A549 (cell line): ENCODE measurements around the gene DEAF1. TPM values are rescaled to one million over a fixed set of nuclear protein-coding genes. Genes with fewer than 3 reads are reported as not detected.
"Not testable (repeated sequence)": the region's sequence is repeated elsewhere in the genome, so short reads cannot be mapped to it uniquely, and the experiment has no call there.

ENCODE experiments used
- ATAC-seq, 2 experiments: fragments of 200-7000 bp in 1 of 2; fragments of >200 bp in 1 of 2; cut with Nextera tagmentation in 1 of 2; cut with Tn5 transposase in 1 of 2; 3 replicates each; pipeline versions ENCODE4 v1.8.0 to v1.9.1; 2018 to 2020; ENCODE audit warnings: mild to moderate bottlenecking in 1 of 2, moderate library complexity in 1 of 2
- CTCF ChIA-PET: fragments of 300-600 bp; sonication (Branson Sonifier 250); formaldehyde crosslinking; extraction: SDS; loops from one replicate; lab custom pipeline; 2021; ENCODE audit warnings: antibody characterized with exemption, inconsistent platforms; lab: Yijun Ruan, JAX
- POLR2A ChIA-PET: fragments of 350-600 bp; formaldehyde crosslinking; extraction: SDS; loops from one replicate; lab custom pipeline; 2021; ENCODE audit warnings: antibody characterized with exemption, inconsistent platforms; lab: Yijun Ruan, JAX
- DNase-seq, 2 experiments: peaks; one replicate each; pipeline versions ENCODE4 v3.0.0 to v3.0.0-alpha.2; 2011 to 2016; ENCODE audit warnings: low read depth in 1 of 2, low spot score in 1 of 2
- FAIRE-seq: peaks from 2 replicates; lab custom pipeline; 2011; peaks lifted over from hg19 to GRCh38; lab: Jason Lieb, UNC
- H3K27ac ChIP-seq, 2 experiments: fragments of >200 bp; sonication (Bioruptor Twin); formaldehyde crosslinking; 3 replicates each; pipeline ENCODE4 v1.5.1; 2016 to 2017
- H3K4me1 ChIP-seq: fragments of >200 bp; sonication (Bioruptor Twin); formaldehyde crosslinking; 3 replicates; pipeline ENCODE4 v1.6.1; 2016
- H3K4me2 ChIP-seq: fragments of >200 bp; sonication (Bioruptor Twin); formaldehyde crosslinking; 3 replicates; pipeline ENCODE4 v1.6.1; 2016
- H3K4me3 ChIP-seq: fragments of >200 bp; sonication (Bioruptor Twin); formaldehyde crosslinking; 3 replicates; pipeline ENCODE4 v1.5.1; 2016
- H3K9me3 ChIP-seq: fragments of >200 bp; sonication (Bioruptor Twin); formaldehyde crosslinking; 3 replicates; pipeline ENCODE4 v1.6.1; 2016
- ATOH8 ChIP-seq: fragments of 250-450 bp; sonication (Bioruptor Pico); IDR thresholded peaks from 2 replicates; pipeline ENCODE4 v1.5.0; 2020; ENCODE audit warnings: low read depth, mild to moderate bottlenecking, moderate library complexity
- CBX8 ChIP-seq: fragments of 200-600 bp; sonication (generic); IDR thresholded peaks from 2 replicates; pipeline ENCODE4 v1.6.1; 2016
- CEBPB ChIP-seq, 2 experiments: fragments of >200 bp in 1 of 2; sonication (Bioruptor Twin) in 1 of 2; formaldehyde crosslinking in 1 of 2; IDR thresholded peaks; 2 replicates each; pipeline ENCODE4 v1.6.1; 2012 to 2016
- CHD2 ChIP-seq: fragments of 150-350 bp; IDR thresholded peaks from 2 replicates; pipeline ENCODE4 v1.6.1; 2014; ENCODE audit warnings: low read length; ENCODE audit not compliant: partially characterized antibody
- CHD4 ChIP-seq: fragments of 200-600 bp; sonication (generic); IDR thresholded peaks from 2 replicates; pipeline ENCODE4 v1.6.1; 2016; ENCODE audit warnings: antibody characterized with exemption, mild to moderate bottlenecking, borderline replicate concordance
- E2F6 ChIP-seq: IDR thresholded peaks from 2 replicates; pipeline ENCODE4 v1.6.1; 2012; ENCODE audit warnings: low read depth, borderline replicate concordance
- EHMT2 ChIP-seq: fragments of 200-600 bp; sonication (generic); IDR thresholded peaks from 2 replicates; pipeline ENCODE4 v1.6.1; 2016; ENCODE audit warnings: antibody characterized with exemption, low read depth, mild to moderate bottlenecking, moderate library complexity
- ELK1 ChIP-seq: fragments of 150-350 bp; IDR thresholded peaks from 2 replicates; pipeline ENCODE4 v1.6.1; 2014; ENCODE audit warnings: low read depth, mild to moderate bottlenecking, low read length
- ESRRA ChIP-seq: fragments of 150-350 bp; IDR thresholded peaks from 2 replicates; pipeline ENCODE4 v1.6.1; 2014; ENCODE audit warnings: mild to moderate bottlenecking, low read length, borderline replicate concordance
- HES2 ChIP-seq: fragments of >200 bp; sonication (Bioruptor Twin); formaldehyde crosslinking; IDR thresholded peaks from 2 replicates; pipeline ENCODE4 v1.6.1; 2016
- HMGXB4 ChIP-seq: fragments of 250-450 bp; sonication (Bioruptor Pico); IDR thresholded peaks from 2 replicates; pipeline ENCODE4 v1.5.0; 2021; ENCODE audit warnings: mild to moderate bottlenecking, moderate library complexity, borderline replicate concordance
- HOXB5 ChIP-seq: fragments of 250-450 bp; sonication (Bioruptor Pico); IDR thresholded peaks from 2 replicates; pipeline ENCODE4 v1.5.0; 2020; ENCODE audit warnings: mild to moderate bottlenecking, moderate library complexity
- MAFK ChIP-seq: fragments of 450-650 bp; IDR thresholded peaks from 2 replicates; pipeline ENCODE4 v1.6.1; 2014; ENCODE audit not compliant: partially characterized antibody
- NPAS2 ChIP-seq: fragments of 250-450 bp; sonication (Bioruptor Pico); IDR thresholded peaks from 2 replicates; pipeline ENCODE4 v1.8.0; 2022; ENCODE audit warnings: mild to moderate bottlenecking, moderate library complexity, borderline replicate concordance
- PBX3 ChIP-seq: IDR thresholded peaks from 2 replicates; pipeline ENCODE4 v1.6.1; 2012
- POLR2A ChIP-seq: IDR thresholded peaks from 2 replicates; pipeline ENCODE4 v1.6.1; 2012; ENCODE audit warnings: mild to moderate bottlenecking, low read length
- POLR2AphosphoS2 ChIP-seq: conservative IDR thresholded peaks from 2 replicates; pipeline ENCODE4 v1.6.1; 2012; ENCODE audit warnings: low read length, improper control_type of control experiment, inconsistent platforms
- RARB ChIP-seq: fragments of 250-450 bp; sonication (Bioruptor Pico); IDR thresholded peaks from 2 replicates; pipeline ENCODE4 v1.8.0; 2021; ENCODE audit warnings: mild to moderate bottlenecking, moderate library complexity
- RNF2 ChIP-seq: fragments of 200-600 bp; sonication (generic); IDR thresholded peaks from 2 replicates; pipeline ENCODE4 v1.6.1; 2016; ENCODE audit warnings: low read depth, mild to moderate bottlenecking, antibody characterized with exemption, moderate library complexity, borderline replicate concordance
- ZNF302 ChIP-seq: fragments of 250-450 bp; sonication (Bioruptor Pico); IDR thresholded peaks from 2 replicates; pipeline ENCODE4 v1.9.0; 2021; ENCODE audit warnings: inconsistent platforms, mild to moderate bottlenecking, moderate library complexity
- WGBS: methylation state at CpG from one replicate; pipeline ENCODE4 v1.1.6; 2017; ENCODE audit errors: missing lambda C conversion rate; 5-methylcytosine and 5-hydroxymethylcytosine counted together
- polyA plus RNA-seq, 4 experiments: library from polyadenylated mRNA; depleted of rRNA in 3 of 4; stranded (reverse); fragments of >200 nt; fragmentation: RNase III in 1 of 4; extraction: RNeasy Plus Mini Kit Qiagen cat#74134 plus additional on column Dnase treatment in 1 of 4; gene quantifications; 2 replicates in 3 of 4; 3 replicates in 1 of 4; pipeline ENCODE4 v1.2.3, GENCODE V29; 2011 to 2017

Gene DEAF1
- polyA plus RNA-seq, 2 of the 4 experiments (the other 2 are of a cell fraction), result 16.0 to 24.0 TPM

- ATAC-seq, result not testable (repeated sequence)
- TF ChIP-seq CEBPB (IDR thresholded peaks at IDR 0.05), result peak in 1 of 2 experiments; percentile 59; a peak in 1 of 4 replicates
Measured at GRCh38 chr11:654444-654843, 40.6 kb downstream of the DEAF1 start.

GRCh38 chr11:653837-654236 lies 41.2 kb downstream of the DEAF1 start:
- Histone ChIP-seq H3K4me2 (no peak overlapping the region), H3K4me1 (peaks cover 14% of the 10 kb centered on the region), H3K4me3 (no peak overlapping the region), H3K27ac (no peak overlapping the region), H3K9me3 (no peaks in the 10 kb centered on the region)
- CTCF ChIA-PET, result interaction anchor here (0.8 to 3.8 kb wide), 3 partner anchors 10 to 74 kb away, joined by 3 to 21 read pairs (median 6); no protein-coding TSS in a partner anchor
- FAIRE-seq (no peak), ATAC-seq (peak in 1 of 2 experiments; percentile 21; a peak in 2 of 6 replicates), DNase-seq (no peak)
- TF ChIP-seq RNF2, result no peak
- no peak for TF ChIP-seq PBX3
- no peak for TF ChIP-seq HES2
- no peak for TF ChIP-seq ZNF302 (CRISPR knock-in tag)
- TF ChIP-seq CHD2, result no peak
- TF ChIP-seq EHMT2, result no peak
- TF ChIP-seq CHD4, result no peak
- TF ChIP-seq E2F6, result no peak
- no peak for TF ChIP-seq CBX8
- no peak for TF ChIP-seq ESRRA
- TF ChIP-seq RARB (CRISPR knock-in tag), result no peak
- TF ChIP-seq NPAS2 (CRISPR knock-in tag), result no peak
- no peak for TF ChIP-seq POLR2A
- no peak for TF ChIP-seq HOXB5 (CRISPR knock-in tag)
- TF ChIP-seq HMGXB4 (CRISPR knock-in tag), result no peak
- TF ChIP-seq MAFK, result no peak
- TF ChIP-seq ELK1, result no peak
- no peak for TF ChIP-seq POLR2AphosphoS2
- no peak for TF ChIP-seq ATOH8 (CRISPR knock-in tag)
- POLR2A ChIA-PET, result no interaction called here
- WGBS, result 92% methylated on average over 12 of the region's 15 CpGs

More at GRCh38 chr11:654444-654843, 40.6 kb downstream of the DEAF1 start:
- CTCF ChIA-PET, result interaction anchor here (0.8 to 3.8 kb wide), 6 partner anchors 8 to 100 kb away, joined by 3 to 21 read pairs (median 5); no protein-coding TSS in a partner anchor
- POLR2A ChIA-PET, H3K9me3 ChIP-seq, DNase-seq, H3K4me3 ChIP-seq, H3K4me2 ChIP-seq, FAIRE-seq, H3K27ac ChIP-seq: not testable (repeated sequence)
- H3K4me1 ChIP-seq, result peaks cover 14% of the 10 kb centered on the region
- WGBS, result 97% methylated on average over 12 of the region's 12 CpGs

- ATAC-seq, H3K27ac ChIP-seq, FAIRE-seq, H3K4me2 ChIP-seq, POLR2A ChIA-PET, H3K9me3 ChIP-seq, H3K4me3 ChIP-seq, DNase-seq: not testable (repeated sequence)
- CTCF ChIA-PET, result interaction anchor here (0.7 kb wide), 1 partner anchor 69 kb away, joined by 3 read pairs; no protein-coding TSS in a partner anchor
- peaks cover 14% of the 10 kb centered on the region for H3K4me1 ChIP-seq
- WGBS, result 88% methylated on average over 14 of the region's 14 CpGs
Measured at GRCh38 chr11:653136-653535, 41.9 kb downstream of the DEAF1 start.
